HUDEP-2 (cell line): ENCODE results near the gene UBA52.

Source experiments
- DNase-seq, 76 experiments: peaks; one replicate each; lab custom pipeline; 2025; ENCODE audit not compliant: unreplicated experiment in 76 of 76; lab: John Stamatoyannopoulos, UW

Gene UBA52

DNA sequence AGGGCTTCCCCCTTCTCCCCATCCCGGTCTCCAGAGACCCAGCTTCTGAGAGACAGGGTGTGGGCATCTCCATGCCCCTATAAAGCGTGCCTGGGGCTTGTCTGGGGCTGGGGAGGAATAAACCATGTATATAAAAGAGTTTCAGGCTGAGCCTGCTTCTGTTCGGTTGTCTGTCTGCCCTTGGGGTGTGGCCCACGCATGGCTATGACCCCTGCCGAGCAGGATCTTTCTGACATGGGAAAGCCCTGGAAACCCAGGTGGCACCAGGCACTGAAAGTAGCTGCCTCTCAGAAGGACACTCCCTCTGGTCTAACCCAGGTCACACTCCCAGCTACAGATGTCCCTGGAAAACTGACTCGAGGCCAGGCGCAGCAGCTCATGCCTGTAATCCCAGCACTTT, 49.2 kb downstream of the UBA52 start:
- DNase-seq = no peak

GRCh38 chr19:18626906-18627305, 55.2 kb downstream of the UBA52 start:
- DNase-seq = no peak
